ENCODE measurements around the gene SPIRE1.

Gene SPIRE1

DNA sequence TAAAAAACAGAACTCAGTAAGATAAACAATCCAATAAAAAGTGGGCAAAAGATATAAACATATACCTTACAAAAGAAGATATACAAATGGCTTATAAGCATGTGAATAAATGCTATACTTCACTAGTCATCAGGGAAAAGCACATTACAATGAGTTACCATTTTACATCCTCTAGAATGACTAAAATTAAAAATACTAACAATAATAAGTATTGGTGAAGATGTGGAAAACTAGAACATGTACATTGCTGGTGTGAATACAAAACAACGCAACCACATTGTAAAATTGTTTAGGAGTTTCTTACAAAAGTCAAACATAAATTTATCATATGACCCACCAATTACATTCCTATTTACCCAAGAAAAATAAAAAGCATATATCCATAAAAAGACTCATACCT, 80.1 kb downstream of the SPIRE1 start:
- Histone ChIP-seq H3K4ac (ENCODE audit: low read length) (no peak overlapping the region), H3K27me3 (ENCODE audit: control insufficient read depth in 3 of 3, insufficient read depth in 3 of 3, low read depth in 1 of 3, low read length in 3 of 3) (no peaks in the 10 kb centered on the region), H4K91ac (ENCODE audit: low read depth, low read length, poor library complexity) (no peak overlapping the region), H3K9me3 (replicated peaks in 1 of 2; ENCODE audit: control insufficient read depth in 2 of 2, insufficient read depth in 1 of 2, low read depth in 1 of 2, low read length in 2 of 2) (peaks cover 0 to 9% of the 10 kb centered on the region in 2 donors), H4K8ac (ENCODE audit: low read depth, low read length) (no peak overlapping the region), H3K4me1 (ENCODE audit: control insufficient read depth in 2 of 2, insufficient read depth in 1 of 2, low read depth in 1 of 2, low read length in 2 of 2) (no peaks in the 10 kb centered on the region), H2BK12ac (ENCODE audit: low read length) (no peak overlapping the region), H3K9ac (ENCODE audit: low read depth, low read length, poor library complexity) (no peak overlapping the region), H3K4me3 (ENCODE audit: low read length in 2 of 2) (no peak overlapping the region), H2BK120ac (ENCODE audit: low read depth, low read length) (no peak overlapping the region), H3K36me3 (replicated peaks in 1 of 2; ENCODE audit: control insufficient read depth in 2 of 2, insufficient read depth in 2 of 2, low read length in 2 of 2) (no peaks in the 10 kb centered on the region), H2AK5ac (ENCODE audit: low read depth, low read length) (no peak overlapping the region), H3K4me2 (ENCODE audit: insufficient read depth, low read length, poor library complexity, severe bottlenecking) (no peak overlapping the region), H3K18ac (ENCODE audit: low read length) (no peak overlapping the region), H3K27ac (replicated peaks; ENCODE audit: low read length) (no peak overlapping the region), H2AFZ (ENCODE audit: low read length) (no peak overlapping the region), H3K79me1 (ENCODE audit: low read depth, low read length) (no peaks in the 10 kb centered on the region), H2BK15ac (ENCODE audit: low read length) (no peak overlapping the region), H2BK5ac (ENCODE audit: low read length) (no peak overlapping the region), H3K14ac (ENCODE audit: low read length) (no peak overlapping the region), H3K23ac (ENCODE audit: low read depth, low read length, poor library complexity) (no peak overlapping the region)
- WGBS, 2 donors (ENCODE audit: extremely low coverage in 2 of 2, insufficient read length in 2 of 2, insufficient replicate concordance in 1 of 2), result no CpG with 5 or more reads among the region's 1 CpG
- no peak for DNase-seq (ENCODE audit: low spot score)

- Histone ChIP-seq H2BK5ac (ENCODE audit: low read length) (no peak overlapping the region), H2AFZ (ENCODE audit: low read length) (no peak overlapping the region), H3K9ac (ENCODE audit: low read depth, low read length, poor library complexity) (no peak overlapping the region), H4K8ac (ENCODE audit: low read depth, low read length) (no peak overlapping the region), H2BK15ac (ENCODE audit: low read length) (no peak overlapping the region), H3K4me3 (ENCODE audit: low read length in 2 of 2) (no peak overlapping the region), H3K4ac (ENCODE audit: low read length) (no peak overlapping the region), H3K79me1 (ENCODE audit: low read depth, low read length) (no peaks in the 10 kb centered on the region), H3K4me1 (ENCODE audit: control insufficient read depth in 2 of 2, insufficient read depth in 1 of 2, low read depth in 1 of 2, low read length in 2 of 2) (no peaks in the 10 kb centered on the region), H3K14ac (ENCODE audit: low read length) (no peak overlapping the region), H3K4me2 (ENCODE audit: insufficient read depth, low read length, poor library complexity, severe bottlenecking) (no peak overlapping the region), H2AK5ac (ENCODE audit: low read depth, low read length) (no peak overlapping the region), H3K36me3 (replicated peaks in 1 of 2; ENCODE audit: control insufficient read depth in 2 of 2, insufficient read depth in 2 of 2, low read length in 2 of 2) (no peaks in the 10 kb centered on the region), H2BK12ac (ENCODE audit: low read length) (no peak overlapping the region), H3K27me3 (ENCODE audit: control insufficient read depth in 3 of 3, insufficient read depth in 3 of 3, low read depth in 1 of 3, low read length in 3 of 3) (no peaks in the 10 kb centered on the region), H3K18ac (ENCODE audit: low read length) (no peak overlapping the region), H2BK120ac (ENCODE audit: low read depth, low read length) (no peak overlapping the region), H3K9me3 (replicated peaks in 1 of 2; ENCODE audit: control insufficient read depth in 2 of 2, insufficient read depth in 1 of 2, low read depth in 1 of 2, low read length in 2 of 2) (peaks cover 0 to 9% of the 10 kb centered on the region in 2 donors), H3K23ac (ENCODE audit: low read depth, low read length, poor library complexity) (no peak overlapping the region), H3K27ac (replicated peaks; ENCODE audit: low read length) (no peak overlapping the region), H4K91ac (ENCODE audit: low read depth, low read length, poor library complexity) (no peak overlapping the region)
- no CpG with 5 or more reads among the region's 2 CpGs for WGBS, 2 donors (ENCODE audit: extremely low coverage in 2 of 2, insufficient read length in 2 of 2, insufficient replicate concordance in 1 of 2)
- DNase-seq (ENCODE audit: low spot score), result no peak
These were observed 83.3 kb downstream of the SPIRE1 start for GRCh38 chr18:12574494-12575185.

DNA sequence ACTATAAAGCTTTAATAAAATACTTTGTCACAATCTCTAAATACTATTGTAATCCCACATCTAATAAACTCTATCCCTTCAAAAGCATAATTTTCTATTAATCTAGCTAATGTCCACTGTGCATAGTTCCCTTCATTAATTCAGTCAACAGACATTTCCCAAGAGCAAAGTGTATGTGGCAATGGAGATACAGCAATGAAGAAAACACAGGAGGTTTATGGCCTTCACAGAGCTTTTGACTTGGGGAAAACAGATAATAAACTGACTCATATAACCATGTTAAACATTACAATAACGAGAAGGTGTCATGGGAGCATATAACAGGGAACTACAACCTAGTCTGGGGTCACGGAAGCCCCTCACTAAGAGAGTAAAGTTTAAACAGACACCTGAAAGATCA, 86.3 kb downstream of the SPIRE1 start:
- Histone ChIP-seq H3K4me3 (ENCODE audit: low read length in 2 of 2) (no peak overlapping the region), H3K4me2 (ENCODE audit: insufficient read depth, low read length, poor library complexity, severe bottlenecking) (no peak overlapping the region), H4K8ac (ENCODE audit: low read depth, low read length) (no peak overlapping the region), H3K9me3 (replicated peaks in 1 of 2; ENCODE audit: control insufficient read depth in 2 of 2, insufficient read depth in 1 of 2, low read depth in 1 of 2, low read length in 2 of 2) (peaks cover 0 to 9% of the 10 kb centered on the region in 2 donors), H2AK5ac (ENCODE audit: low read depth, low read length) (no peak overlapping the region), H2BK15ac (ENCODE audit: low read length) (no peak overlapping the region), H3K23ac (ENCODE audit: low read depth, low read length, poor library complexity) (no peak overlapping the region), H3K27me3 (ENCODE audit: control insufficient read depth in 3 of 3, insufficient read depth in 3 of 3, low read depth in 1 of 3, low read length in 3 of 3) (no peaks in the 10 kb centered on the region), H3K18ac (ENCODE audit: low read length) (no peak overlapping the region), H2BK120ac (ENCODE audit: low read depth, low read length) (no peak overlapping the region), H2BK5ac (ENCODE audit: low read length) (no peak overlapping the region), H3K9ac (ENCODE audit: low read depth, low read length, poor library complexity) (no peak overlapping the region), H4K91ac (ENCODE audit: low read depth, low read length, poor library complexity) (no peak overlapping the region), H3K14ac (ENCODE audit: low read length) (no peak overlapping the region), H3K27ac (replicated peaks; ENCODE audit: low read length) (no peak overlapping the region), H2BK12ac (ENCODE audit: low read length) (no peak overlapping the region), H3K4me1 (ENCODE audit: control insufficient read depth in 2 of 2, insufficient read depth in 1 of 2, low read depth in 1 of 2, low read length in 2 of 2) (no peaks in the 10 kb centered on the region), H3K4ac (ENCODE audit: low read length) (no peak overlapping the region), H3K79me1 (ENCODE audit: low read depth, low read length) (no peaks in the 10 kb centered on the region), H2AFZ (ENCODE audit: low read length) (no peak overlapping the region), H3K36me3 (replicated peaks in 1 of 2; ENCODE audit: control insufficient read depth in 2 of 2, insufficient read depth in 2 of 2, low read length in 2 of 2) (no peaks in the 10 kb centered on the region)
- no peak for DNase-seq (ENCODE audit: low spot score)
- no CpG with 5 or more reads among the region's 2 CpGs for WGBS, 2 donors (ENCODE audit: extremely low coverage in 2 of 2, insufficient read length in 2 of 2, insufficient replicate concordance in 1 of 2)

- no peak overlapping the region for H2BK120ac ChIP-seq (ENCODE audit: low read depth, low read length)
- peaks cover 0 to 9% of the 10 kb centered on the region in 2 donors for H3K9me3 ChIP-seq (replicated peaks in 1 of 2; ENCODE audit: control insufficient read depth in 2 of 2, insufficient read depth in 1 of 2, low read depth in 1 of 2, low read length in 2 of 2)
- no peak overlapping the region for H2AK5ac ChIP-seq (ENCODE audit: low read depth, low read length)
- no peak overlapping the region for H4K8ac ChIP-seq (ENCODE audit: low read depth, low read length)
- no peak overlapping the region for H3K4me2 ChIP-seq (ENCODE audit: insufficient read depth, low read length, poor library complexity, severe bottlenecking)
- H4K91ac ChIP-seq (ENCODE audit: low read depth, low read length, poor library complexity), result no peak overlapping the region
- no peak overlapping the region for H3K14ac ChIP-seq (ENCODE audit: low read length)
- no peak overlapping the region for H3K27ac ChIP-seq (replicated peaks; ENCODE audit: low read length)
- H3K18ac ChIP-seq (ENCODE audit: low read length), result no peak overlapping the region
- WGBS, 2 donors (ENCODE audit: extremely low coverage in 2 of 2, insufficient read length in 2 of 2, insufficient replicate concordance in 1 of 2), result no CpG with 5 or more reads among the region's 2 CpGs
- no peak overlapping the region for H3K4me3 ChIP-seq (ENCODE audit: low read length in 2 of 2)
- no peak overlapping the region for H2BK5ac ChIP-seq (ENCODE audit: low read length)
- H3K4ac ChIP-seq (ENCODE audit: low read length), result no peak overlapping the region
- no peaks in the 10 kb centered on the region for H3K27me3 ChIP-seq (ENCODE audit: control insufficient read depth in 3 of 3, insufficient read depth in 3 of 3, low read depth in 1 of 3, low read length in 3 of 3)
- no peaks in the 10 kb centered on the region for H3K4me1 ChIP-seq (ENCODE audit: control insufficient read depth in 2 of 2, insufficient read depth in 1 of 2, low read depth in 1 of 2, low read length in 2 of 2)
- DNase-seq (ENCODE audit: low spot score), result no peak
- H2BK12ac ChIP-seq (ENCODE audit: low read length), result no peak overlapping the region
- H2AFZ ChIP-seq (ENCODE audit: low read length), result no peak overlapping the region
- H2BK15ac ChIP-seq (ENCODE audit: low read length), result no peak overlapping the region
- H3K9ac ChIP-seq (ENCODE audit: low read depth, low read length, poor library complexity), result no peak overlapping the region
- H3K23ac ChIP-seq (ENCODE audit: low read depth, low read length, poor library complexity), result no peak overlapping the region
- H3K36me3 ChIP-seq (replicated peaks in 1 of 2; ENCODE audit: control insufficient read depth in 2 of 2, insufficient read depth in 2 of 2, low read length in 2 of 2), result no peaks in the 10 kb centered on the region
- no peaks in the 10 kb centered on the region for H3K79me1 ChIP-seq (ENCODE audit: low read depth, low read length)
These were observed 88.1 kb downstream of the SPIRE1 start for GRCh38 chr18:12569791-12570190.

Data from neuronal stem cell (in vitro differentiated cells).